Measurements from ENCODE around the gene POLR1A.

The POLR1A gene

GRCh38 chr2:86011449-86011941 lies 94.2 kb downstream of the POLR1A start:
- DNase-seq (ENCODE audit: low read depth): no peak
- no peak for TF ChIP-seq CTCF (IDR thresholded peaks at IDR 0.05; ENCODE audit: insufficient read depth, low read depth, low read length, missing control alignments)
- H3K4me3 ChIP-seq (ENCODE audit: low read depth, low read length): no peak overlapping the region

DNA sequence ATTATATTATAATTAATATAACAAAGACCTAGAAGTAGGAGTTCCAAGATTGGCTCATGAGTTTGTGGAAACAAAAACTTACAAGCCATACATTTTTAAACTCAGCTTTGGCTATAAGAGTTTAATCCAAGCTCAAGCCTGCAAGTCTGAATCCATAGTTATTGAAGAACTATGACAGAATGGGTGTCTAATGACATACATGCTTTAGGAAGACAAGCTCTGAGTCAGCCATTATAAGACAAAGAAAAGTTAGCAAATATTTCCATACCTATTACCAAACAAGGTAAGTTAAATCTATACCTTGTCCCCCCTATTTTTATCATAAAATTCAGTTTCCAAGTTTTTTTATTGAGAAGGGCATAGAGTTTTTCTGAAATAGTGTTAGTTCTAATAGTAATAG lies 95.6 kb downstream of the POLR1A start:
- DNase-seq (ENCODE audit: low read depth): no peak
- no peak overlapping the region for H3K4me3 ChIP-seq (ENCODE audit: low read depth, low read length)
- no peak for TF ChIP-seq CTCF (IDR thresholded peaks at IDR 0.05; ENCODE audit: insufficient read depth, low read depth, low read length, missing control alignments)

DNA sequence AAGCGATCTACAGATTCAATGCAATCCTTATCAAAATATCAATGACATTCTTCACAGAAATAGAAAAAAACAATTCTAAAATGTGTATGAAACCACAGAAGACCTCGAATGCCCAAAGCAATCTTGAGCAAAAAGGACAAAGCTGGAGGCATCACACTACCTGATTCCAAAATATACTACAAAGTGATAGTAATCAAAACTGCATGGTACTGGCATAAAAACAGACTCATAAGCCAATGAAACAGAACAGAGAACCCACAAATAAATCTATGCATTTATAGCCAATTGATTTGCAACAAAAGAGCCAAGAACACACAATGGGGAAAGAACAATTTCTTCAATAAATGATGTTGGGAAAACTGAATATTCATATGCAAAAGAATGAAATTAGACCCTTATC lies 99.2 kb downstream of the POLR1A start:
- no peak overlapping the region for H3K4me3 ChIP-seq (ENCODE audit: low read depth, low read length)
- TF ChIP-seq CTCF (IDR thresholded peaks at IDR 0.05; ENCODE audit: insufficient read depth, low read depth, low read length, missing control alignments): no peak
- DNase-seq (ENCODE audit: low read depth): no peak

GRCh38 chr2:86003967-86004366 lies 101.7 kb downstream of the POLR1A start:
- peak; percentile 20 for DNase-seq (ENCODE audit: low read depth)
- TF ChIP-seq CTCF (IDR thresholded peaks at IDR 0.05; ENCODE audit: insufficient read depth, low read depth, low read length, missing control alignments): no peak
- H3K4me3 ChIP-seq (ENCODE audit: low read depth, low read length): no peak overlapping the region

DNA sequence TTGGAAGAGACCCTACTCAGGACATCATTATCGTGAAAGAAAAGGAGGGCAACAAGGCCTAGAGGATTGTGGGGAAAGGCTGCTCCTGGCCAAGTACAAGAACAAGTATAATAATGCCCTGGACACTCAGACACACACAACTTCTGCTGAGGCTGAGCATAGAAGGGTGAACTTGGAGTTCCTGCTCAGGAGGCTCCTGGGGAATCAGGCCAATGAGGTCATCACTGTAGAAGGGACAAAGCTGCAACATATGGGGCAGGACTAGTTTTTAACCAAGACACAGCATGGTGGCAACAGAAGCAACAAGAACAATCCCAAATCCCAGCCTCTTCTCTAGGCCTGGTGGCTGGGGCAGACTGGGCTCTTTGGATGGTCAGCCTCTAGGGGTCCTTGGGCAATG lies 102.6 kb downstream of the POLR1A start:
- TF ChIP-seq CTCF (IDR thresholded peaks at IDR 0.05; ENCODE audit: insufficient read depth, low read depth, low read length, missing control alignments): no peak
- no peak overlapping the region for H3K4me3 ChIP-seq (ENCODE audit: low read depth, low read length)
- no peak for DNase-seq (ENCODE audit: low read depth)

- no peak for DNase-seq (ENCODE audit: low read depth)
- TF ChIP-seq CTCF (IDR thresholded peaks at IDR 0.05; ENCODE audit: insufficient read depth, low read depth, low read length, missing control alignments): no peak
- no peak overlapping the region for H3K4me3 ChIP-seq (ENCODE audit: low read depth, low read length)
Measured at GRCh38 chr2:86002375-86002774, 103.3 kb downstream of the POLR1A start.

DNA sequence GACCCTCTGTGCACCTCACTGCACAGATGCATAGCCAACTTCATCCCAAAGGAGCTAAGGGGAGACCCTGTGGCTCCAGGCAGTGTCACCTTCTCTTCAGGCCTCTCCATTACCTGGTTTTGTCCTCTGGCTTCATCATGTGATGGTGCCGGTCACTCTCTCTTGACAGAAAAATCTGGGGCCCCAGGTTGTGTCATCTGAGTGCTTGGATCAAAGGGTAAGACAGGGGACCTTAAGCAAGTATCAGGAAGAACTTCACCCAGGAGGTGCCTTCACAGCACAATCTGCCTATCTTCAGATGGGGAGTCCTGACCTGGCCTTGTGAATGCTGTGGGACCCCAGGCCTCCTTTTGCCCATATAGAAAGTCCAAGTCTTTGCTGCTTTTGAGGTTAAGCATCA lies 104.4 kb downstream of the POLR1A start:
- no peak overlapping the region for H3K4me3 ChIP-seq (ENCODE audit: low read depth, low read length)
- TF ChIP-seq CTCF (IDR thresholded peaks at IDR 0.05; ENCODE audit: insufficient read depth, low read depth, low read length, missing control alignments): no peak
- DNase-seq (ENCODE audit: low read depth): no peak
